Activated T-cell treated with anti-CD3 and anti-CD28 coated beads, Interleukin-2, amount 50 U/mL, for 1 hour (primary cell): ENCODE data around the gene CUX1.
"Not testable (repeated sequence)": the region's sequence is repeated elsewhere in the genome, so short reads cannot be mapped to it uniquely, and the experiment has no call there.

Source experiments
- DNase-seq: peaks from one replicate; pipeline ENCODE4 v3.0.0-alpha.2; 2020

CUX1 gene

DNA sequence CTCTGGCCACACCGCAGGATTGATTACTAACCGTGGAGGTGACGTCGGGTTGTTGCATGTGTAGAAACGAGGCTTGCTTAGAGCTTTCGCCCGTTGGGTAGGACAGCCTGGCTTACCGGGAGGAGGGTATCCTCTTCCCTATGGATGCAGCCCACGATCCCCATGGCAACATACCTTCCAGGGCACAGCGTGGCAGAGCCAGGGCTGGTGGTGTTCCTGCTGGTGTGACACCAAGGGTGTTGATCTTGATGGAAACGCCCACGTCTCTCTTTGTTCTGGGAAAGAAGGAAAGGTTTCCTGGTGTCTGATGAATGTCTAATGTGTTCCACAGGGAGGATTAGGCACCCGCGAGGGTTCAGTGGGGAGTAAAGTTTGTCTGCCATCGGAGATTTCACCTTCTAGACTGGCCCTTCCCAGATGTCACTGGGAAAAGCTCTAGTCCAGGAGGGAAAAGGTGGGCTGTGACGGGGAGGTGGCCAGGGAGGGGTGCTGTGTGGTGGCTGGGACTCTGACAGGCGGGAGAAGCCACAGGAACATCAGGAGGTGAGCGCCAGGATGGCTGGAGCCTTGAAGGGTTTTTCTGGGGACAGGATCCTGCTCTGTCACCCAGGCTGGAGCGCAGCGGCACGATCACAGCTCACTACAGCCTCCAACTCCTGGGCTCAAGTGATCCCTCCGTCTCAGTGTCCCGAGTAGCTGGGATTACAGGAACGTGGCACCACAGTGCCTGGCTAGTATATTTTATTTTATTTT is 102.1 kb downstream of the CUX1 start:
- DNase-seq: no peak

DNA sequence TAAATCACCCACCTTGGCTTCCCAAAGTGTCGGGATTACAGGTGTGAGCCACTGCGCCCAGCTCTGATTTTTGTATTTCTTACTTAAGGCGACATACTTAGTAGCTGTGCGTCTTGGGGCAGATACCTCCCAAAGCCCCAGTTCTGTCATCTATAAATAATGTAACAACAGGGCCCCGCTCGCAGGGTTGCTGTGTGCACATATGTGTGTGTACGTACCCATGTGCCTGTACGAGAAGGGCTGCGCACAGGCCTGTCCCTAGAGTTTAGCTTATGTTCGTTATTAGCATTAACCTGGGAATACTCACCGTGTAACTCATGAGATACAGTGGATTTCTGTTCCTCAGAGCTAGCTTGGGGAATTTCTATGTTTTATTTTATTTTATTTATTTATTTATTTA is 103.6 kb downstream of the CUX1 start:
- no peak for DNase-seq

DNA sequence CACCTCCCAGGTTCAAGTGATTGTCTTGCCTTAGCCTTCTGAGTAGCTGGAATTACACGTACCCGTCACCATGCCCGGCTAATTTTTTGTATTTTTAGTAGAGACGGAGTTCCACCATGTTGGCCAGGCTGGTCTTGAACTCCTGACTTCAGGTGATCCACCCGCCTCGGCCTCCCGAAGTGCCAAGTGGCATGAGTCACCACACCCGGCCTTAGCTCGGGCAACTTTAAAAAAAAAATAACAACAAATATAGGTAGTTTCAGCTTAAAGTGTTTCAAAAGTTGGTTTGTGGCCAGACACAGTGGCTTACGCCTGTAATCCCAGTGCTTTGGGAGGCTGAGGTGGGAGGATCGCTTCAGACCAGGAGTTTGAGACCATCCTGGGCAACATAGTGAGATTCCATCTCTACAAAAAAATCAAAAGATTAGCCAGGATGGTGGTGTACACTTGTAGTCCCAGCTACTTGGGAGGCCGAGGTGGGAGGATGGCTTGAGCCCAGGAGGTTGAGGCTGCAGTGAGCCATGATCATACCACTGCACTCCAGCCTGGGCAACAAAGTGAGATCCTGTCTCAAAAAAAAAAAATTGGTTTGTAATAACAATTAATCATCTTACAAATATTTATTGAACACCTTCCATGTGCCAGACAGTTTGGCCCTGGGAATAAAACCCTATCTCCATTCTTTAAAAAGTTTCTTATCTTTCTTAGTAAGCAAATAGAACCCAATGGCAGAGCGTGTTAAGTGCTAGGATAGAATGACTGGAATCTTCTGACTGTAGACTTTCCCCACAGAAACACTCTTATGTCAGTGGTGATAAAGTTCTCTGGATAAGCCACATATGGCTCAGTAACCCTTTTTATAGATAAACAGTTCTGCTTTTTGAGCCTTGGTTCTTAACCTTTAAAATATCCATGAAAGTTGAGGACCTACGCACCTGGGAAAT is 104.4 kb downstream of the CUX1 start:
- DNase-seq: not testable (repeated sequence)

DNA sequence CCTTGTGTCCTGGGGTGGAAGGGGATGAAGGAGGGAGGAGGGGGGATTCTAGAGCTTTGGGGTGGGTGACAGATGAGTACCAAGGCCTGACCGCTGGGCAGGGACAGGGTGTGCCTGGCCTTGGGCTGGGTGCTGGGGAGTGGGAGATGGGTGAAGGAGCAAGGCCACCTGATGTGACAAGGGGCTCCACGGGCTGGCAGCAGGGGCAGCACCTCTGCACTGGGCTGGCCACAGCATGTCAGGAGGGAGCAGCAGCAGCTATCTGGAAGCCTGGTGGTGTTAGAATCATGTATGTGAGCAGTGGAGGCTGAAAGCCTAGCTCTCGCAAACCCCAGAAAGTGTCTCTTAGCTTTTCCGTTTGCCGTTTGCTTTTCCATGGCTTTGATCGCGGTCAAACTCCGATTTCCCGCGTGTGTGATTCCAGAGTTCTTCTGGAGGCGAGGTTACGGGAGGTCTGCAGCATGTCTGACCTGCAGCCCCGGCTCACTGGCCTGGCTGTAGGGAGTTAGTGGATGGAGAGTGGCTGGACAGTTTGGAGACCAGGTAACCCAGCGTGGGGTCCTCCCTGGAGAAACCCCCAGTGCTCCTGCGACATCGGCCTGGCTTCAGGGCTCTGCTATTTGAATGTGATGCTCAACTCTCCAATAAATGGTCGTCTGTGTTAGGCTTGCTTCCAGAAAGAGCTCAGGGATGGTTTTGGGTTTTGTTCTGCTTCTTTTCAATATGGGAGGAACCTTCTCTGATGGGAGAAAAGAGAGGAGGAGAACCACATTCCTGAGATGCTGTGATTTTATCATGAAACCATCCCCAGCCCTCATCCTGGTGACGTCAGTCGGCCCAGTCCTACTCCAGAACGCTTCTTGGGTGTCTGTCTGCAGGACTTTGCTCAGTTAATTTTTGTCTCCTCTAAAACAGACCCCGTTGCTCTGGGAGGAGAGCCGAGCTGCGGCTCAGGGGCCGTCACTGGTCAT is 105.5 kb downstream of the CUX1 start:
- no peak for DNase-seq

DNA sequence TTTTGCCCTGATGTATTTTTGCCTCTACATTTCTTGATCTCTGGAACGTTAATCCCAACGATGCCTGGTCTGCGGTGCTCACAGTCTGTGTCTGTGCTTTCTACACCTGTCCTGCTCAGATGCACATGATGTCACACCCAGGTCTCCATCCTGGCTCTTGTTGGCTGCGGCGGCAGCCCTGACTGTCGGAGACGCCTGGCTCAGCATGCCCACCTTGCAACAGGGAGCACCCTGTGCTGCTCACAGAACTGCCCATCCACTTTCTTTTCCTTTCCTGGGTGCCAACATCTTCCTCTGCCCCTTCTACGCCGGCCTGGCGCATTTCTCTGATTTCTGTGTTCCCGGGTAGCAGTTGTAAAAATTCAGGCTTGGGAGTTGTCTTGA is 106.2 kb downstream of the CUX1 start:
- no peak for DNase-seq

DNA sequence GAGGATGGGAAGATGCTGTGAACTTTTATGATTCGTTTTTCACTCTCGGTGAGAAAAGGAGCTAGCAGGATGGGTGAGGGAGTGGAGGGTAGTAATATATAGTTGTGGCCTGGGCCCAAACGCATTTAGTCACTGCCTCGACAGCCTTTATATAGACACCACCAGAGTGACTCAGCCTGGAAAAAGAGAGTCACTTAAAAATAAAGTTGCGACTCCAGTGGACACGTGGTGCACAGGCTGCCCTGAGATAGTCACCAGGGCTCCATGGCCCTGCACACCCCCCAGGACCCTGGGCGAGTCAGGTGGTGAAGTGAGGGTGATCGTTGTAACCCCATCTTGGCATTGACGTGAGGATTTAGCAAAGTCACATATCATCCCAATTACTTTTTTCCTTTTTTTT is 106.7 kb downstream of the CUX1 start:
- no peak for DNase-seq

DNA sequence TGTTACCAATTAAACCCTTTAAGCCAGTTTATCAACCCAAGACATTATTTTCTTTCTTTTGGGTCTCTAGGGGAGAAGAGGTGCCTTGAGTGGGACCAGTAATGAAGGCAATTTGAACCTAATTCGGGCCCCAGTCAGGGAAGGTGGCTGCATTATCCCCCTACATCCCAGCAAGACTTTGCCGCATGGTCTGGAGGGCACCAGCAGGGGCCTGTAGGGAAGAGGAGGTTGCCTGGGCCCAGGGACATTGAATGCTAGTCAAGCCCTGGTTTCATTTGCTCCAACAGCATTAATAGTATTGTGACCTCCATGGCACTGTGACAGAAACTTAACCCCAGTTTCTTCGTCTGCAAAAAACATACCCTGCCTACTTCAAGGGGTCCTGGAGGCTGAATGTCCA is 108.8 kb downstream of the CUX1 start:
- DNase-seq: no peak

DNA sequence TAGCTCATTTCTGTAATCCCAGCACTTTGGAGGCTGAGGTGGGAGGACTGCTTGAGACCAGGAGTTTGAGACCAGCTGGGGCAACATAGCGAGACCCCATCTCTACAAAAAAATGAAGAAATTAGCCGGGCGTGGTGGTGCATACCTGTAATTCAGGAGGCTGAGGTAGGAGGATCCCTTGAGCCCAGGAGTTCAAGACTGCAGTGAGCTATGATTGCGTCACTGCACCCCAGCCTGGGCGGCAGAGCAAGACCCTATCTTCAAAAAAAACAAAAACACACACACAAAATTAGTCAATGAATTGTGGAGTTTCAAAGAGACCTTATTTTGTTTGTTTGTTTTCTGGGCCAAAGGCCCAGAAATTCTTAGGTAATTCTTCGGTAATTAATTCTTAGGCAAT is 110.0 kb downstream of the CUX1 start:
- DNase-seq: no peak

DNA sequence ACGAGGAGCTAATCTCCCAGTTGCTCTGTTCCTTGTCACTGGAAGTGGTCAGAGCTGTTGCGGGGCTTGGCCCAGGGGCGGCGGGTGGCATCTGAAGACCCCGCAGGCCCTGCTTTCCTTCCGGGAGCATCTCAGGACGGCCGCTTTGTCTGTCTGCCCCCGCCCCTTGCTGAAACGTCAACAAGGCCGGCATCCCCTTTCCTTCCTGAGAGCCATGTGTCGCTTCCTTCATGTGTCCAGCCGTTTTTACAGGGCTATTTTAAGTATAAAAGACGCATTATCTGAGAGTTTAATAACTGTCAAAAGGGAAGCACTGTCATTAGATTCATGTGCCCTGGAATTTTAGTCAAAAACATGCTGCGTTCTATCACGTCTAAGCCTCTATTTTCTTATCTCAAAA is 110.4 kb downstream of the CUX1 start:
- no peak for DNase-seq

DNA sequence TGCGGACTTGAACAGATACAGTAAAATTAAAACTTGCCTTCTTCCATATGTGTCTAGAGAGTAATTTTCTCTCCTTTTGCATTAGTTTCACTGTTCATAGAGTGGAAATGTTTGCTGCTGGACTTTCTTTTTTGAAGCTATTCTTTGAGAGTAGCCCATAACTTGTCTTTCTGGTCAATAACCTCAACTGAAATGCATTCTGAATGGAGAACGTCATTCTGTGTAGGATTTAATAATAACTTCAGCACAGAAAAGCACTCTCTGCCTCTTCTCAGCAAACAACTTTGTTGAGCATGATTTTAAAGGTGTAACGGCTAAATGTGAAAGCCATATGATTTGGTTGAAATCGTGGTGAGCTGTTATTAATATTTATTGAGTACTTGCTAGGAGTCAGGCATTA is 111.8 kb downstream of the CUX1 start:
- DNase-seq: no peak

DNA sequence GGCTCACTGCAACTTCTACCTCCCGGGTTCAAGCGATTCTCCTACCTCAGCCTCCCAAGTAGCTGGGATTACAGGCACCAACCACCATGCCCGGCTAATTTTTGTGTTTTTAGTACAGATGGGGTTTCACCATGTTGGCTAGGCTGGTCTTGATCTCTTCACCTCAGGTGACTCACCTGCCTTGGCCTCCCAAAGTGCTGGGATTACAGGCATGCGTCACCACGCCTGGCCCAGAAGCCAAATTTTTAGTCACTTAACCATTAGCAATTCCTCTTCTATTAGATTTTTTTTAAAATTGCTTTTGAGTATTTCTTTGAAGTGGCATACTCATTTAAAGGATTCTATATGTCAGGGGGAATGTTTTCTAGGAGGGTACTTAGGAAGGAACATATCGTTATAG is 112.5 kb downstream of the CUX1 start:
- DNase-seq: not testable (repeated sequence)

DNA sequence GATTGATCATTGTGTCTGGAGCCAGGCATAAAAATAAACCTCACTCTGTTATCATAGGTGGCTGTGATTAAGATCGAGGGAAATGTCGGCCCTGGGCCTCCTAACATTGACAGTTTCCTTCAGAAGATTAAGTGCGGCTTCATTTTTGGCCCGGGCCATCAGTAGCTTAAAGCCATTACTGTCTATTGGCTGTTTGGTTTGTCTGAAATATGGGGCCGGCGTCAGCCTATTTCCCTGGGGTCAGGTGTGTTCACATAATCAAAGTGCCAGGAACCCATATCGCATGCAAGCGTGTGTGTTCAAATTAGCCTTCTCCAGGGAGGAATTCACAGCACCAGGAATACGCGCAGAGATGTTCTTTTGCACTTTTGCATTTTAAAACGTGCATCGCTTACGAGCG is 114.7 kb downstream of the CUX1 start:
- no peak for DNase-seq

DNA sequence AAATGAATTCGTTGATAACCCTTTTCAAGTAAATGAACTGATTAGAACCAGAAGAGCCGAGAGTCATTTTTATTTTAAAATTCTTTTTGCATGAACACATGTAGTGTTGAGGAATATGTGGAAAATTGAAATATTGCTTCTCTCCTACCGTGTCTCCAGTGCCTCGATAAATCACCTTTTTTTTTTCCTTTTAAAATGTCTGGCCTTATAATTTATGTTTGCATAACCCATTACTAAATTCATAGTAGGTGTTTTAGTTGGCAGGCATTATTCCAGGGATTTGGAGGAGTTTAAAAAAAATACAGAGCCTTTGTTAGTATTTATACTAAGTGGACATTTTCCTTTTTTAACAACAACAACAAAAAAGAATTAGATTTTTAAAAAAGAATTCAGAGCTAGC is 115.6 kb downstream of the CUX1 start:
- no peak for DNase-seq

DNA sequence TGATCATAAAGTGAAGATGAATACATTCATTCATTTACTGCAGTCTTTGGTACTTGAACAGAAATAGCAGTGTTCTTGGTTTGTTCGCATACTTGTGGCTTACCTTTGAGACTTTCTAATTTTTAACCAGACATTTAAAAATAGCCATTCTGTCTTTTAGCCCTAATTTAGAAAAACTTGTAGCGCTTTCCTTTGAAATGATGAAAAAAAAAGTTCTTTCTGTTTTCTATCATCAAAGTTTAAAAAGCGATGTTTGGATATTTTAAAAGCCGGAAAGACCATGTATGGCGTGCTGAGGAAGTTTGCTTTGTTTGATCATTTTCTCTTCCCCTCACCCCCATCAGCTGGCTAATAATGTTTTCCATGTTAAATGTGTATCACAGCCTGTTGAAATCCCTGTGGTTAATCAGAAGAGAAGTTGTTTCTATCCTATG is 116.3 kb downstream of the CUX1 start:
- DNase-seq: no peak

DNA sequence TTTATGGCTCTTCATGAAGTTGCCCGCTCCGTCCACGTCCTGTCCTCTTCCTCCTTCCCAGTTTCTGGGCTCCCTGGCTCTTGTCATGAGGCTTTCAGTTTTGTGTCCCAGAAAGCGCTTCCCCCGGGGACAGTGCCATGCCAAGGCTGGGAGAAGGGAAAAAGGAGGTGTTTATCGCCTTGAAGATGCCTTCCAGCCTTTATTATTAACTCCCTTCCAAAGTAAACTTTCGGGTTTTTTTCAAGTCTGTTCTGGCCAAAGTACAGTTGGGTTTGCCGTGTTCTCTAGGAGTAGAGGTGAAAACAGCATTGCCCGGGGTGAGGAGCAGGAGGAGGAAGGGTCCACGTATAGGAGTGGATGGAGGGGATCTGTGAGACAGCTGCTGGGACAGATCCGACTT is 117.2 kb downstream of the CUX1 start:
- no peak for DNase-seq

DNA sequence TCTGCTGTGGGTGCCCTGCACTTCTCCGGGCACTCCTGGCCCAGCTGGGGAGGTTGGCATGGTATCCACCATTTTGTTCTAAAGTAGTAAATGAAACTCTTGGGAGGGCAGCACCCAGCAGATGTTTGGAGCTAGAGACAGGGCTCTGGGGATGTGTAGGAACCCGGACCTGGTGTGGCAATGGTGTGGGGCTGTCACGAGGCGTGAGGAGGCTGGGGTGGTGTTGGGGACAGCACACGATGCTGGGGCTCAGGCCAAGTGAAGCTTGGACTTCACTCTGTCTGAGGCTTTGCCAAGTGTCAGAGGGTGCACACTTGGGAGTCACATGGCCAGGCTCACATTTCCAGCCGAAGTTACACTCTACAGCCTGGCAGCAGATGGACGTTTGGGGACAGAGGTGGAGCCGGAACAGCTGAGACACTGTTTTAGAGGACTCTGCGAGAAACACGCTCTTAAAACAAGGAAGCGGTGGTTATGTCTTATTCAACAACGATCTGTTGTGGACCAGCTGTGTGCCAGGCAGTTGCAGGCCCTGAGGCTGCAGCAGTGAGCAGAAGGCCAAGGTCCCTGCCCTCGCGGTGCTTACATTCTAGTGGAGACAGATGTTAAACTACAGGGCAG is 118.2 kb downstream of the CUX1 start:
- no peak for DNase-seq

DNA sequence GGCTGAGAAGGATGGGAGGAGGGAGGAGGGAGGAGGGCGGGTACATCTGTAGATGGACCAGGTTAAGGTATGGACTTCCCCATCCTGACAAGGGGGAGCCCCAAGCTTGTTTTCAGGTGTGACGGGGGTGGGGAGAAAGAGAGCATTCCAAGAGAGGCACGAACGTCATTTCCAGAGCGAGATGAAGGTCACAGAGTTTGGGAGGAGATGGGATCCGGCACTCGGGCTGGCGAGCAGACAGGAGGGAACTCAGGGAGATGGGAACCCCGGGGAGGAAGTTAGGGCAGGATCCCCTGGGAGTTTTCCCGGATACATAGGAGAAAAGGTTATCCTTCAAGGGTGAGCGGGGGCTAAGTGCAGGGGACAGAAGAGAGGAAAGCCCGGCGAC is 118.8 kb downstream of the CUX1 start:
- no peak for DNase-seq

DNA sequence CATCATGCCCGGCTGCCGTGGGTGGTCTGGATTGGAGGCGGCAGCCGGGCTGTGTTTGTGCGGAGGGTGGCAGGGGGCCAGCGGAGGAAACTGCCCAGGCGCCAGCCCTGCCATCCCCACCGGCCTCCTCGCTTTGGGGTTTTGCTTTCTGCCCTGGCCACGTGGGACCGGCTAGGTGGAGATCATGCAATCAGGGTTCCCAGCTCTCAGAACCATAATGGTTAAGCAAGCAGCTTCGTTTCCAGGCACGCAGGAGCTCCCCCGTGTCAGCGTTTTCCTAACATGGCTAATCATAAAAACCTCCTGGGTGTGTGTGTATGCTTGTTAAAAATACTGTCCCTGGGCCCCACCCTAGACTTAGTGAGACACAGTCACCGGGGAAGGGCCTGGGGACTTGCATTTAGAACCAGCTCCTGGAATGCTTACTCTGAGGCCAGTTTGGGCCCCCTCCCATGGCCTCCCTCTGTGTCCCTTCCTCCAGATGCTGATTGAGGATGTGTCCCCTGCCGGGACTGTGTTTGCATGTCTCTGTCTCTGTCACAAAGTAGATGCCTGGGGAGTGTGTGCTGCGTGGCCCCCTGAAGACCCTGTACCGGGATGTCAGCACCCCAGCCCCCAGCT is 119.3 kb downstream of the CUX1 start:
- no peak for DNase-seq

DNA sequence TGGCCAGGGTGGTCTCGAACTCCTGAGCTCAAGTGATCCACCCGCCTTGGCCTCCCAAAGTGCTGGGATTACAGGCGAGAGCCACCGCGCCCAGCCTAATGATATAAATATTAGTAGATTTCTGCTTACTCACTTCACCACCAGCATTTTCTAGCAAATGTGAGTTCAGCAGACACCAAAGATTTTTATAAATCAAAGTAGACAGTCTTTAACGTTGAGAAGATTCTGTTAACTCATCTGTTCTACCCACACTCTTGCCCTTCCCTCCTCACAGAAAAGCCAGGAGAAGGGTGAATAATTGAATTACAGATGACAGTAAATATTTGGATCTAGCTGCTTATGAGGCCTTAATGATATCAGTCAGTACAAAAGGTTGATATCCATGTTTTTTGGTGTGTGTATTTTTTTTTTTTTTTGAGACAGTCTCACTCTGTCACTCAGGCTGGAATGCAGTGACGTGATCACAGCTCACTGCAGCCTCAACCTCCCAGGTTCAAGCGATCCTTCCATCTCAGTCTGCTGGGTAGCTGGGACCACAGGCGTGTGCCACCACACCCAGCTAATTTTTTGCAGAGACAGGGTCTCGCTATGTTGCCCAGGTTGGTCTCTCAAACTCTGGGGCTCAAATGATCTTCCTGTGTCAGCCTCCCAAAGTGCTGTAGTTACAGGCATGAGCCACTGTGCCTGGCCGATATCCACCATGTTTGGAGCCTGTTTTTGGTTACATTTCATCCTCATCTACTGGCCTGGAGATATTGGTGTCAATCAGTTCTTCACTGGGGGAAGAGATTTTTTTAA is 120.5 kb downstream of the CUX1 start:
- DNase-seq: no peak

DNA sequence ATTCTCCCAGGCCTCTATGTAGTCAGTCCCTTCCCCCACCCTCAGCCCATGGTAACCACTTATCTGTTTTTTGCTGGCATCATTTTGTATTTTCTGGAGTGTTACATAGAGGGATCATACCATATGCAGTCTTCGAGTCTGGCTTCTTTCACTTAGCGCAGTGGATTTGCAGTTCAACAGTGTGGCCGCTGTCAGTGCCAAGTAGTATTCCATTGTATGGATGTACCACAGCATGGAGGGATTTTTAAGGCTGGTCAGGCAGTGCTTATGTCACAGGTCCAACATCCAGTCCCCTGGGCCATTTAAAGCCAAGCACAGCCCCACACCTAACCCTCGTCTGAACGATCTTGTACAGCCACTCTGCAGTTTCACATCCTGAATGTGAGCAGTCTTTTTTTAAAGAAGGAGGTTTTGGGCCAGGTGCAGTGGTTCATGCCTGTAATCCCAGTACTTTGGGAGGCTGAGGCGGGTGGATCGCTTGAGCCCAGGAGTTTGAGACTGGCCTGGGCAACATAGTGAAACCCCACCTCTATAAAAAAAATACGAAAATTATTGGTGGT is 121.8 kb downstream of the CUX1 start:
- DNase-seq: no peak

DNA sequence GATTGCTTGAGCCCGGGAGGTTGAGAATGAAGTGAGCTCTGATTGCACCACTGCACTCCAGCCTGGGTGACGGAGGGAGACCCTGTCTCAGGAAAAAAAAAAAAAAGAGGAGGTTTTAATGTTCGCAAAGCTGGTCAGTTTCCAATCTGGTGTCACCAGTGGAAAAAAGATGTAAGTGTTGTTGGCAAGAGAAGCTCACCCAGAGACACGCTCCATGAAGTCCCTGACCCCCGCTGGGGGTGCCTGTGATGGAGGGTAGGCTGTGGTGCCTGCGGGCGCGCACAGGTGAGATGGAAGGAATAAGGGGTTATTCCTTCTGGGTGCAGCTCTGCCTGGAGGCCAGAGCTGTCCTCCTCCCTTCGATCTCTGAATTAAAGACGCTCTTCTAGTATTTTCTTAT is 122.7 kb downstream of the CUX1 start:
- no peak for DNase-seq
